GM18498 (cell line): ENCODE results near the gene KDM1A.

ENCODE experiments used
- ATAC-seq: cut with Tn5 transposase; IDR thresholded peaks from one replicate; pipeline ENCODE4 v1.9.1; 2021; ENCODE audit warnings: mild to moderate bottlenecking, moderate library complexity; ENCODE audit not compliant: unreplicated experiment

KDM1A gene

DNA sequence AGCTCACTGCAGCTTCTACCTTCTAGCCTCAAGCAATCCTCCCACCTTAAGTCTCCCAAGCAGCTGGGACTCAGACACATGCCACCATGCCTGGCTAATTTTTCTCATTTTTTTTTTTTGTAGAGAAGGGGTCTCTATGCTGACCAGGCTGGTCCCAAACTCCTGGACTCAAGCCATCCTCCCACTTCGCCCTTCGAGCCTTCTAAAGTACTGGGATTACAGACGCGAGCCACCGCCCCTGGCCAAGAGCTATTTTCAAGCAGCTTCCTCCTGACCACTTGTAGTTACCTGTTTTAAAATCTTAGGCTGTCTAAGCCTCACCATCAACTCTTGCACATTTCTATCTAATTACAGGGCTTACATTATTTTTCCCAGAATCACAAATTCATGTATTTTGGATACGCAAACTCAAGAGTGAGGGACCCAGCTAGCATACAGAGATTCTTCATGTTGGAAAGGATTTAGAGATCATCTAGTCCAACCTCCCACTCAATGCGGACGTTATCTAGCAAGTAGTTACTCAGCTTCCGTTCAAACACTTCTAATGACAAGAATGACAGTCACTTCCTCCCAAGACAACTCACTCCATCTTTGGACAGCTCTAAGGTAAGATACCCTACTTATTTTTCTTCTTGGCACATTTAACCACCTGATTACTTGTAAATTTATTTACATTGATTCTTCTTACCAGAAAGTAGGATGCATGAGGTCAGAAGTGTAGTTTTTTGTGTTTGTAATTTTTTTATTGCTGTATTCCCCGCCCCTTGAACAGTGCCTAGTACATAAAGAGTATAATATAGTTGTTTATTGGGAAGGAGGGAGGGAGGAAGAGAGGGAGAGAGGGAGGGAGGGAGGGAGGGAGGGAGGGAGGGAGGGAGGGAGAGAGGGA lies 84.0 kb downstream of the KDM1A start:
- ATAC-seq = no peak

- no peak for ATAC-seq
These were observed 89.8 kb downstream of the KDM1A start for GRCh38 chr1:23108918-23109533.

DNA sequence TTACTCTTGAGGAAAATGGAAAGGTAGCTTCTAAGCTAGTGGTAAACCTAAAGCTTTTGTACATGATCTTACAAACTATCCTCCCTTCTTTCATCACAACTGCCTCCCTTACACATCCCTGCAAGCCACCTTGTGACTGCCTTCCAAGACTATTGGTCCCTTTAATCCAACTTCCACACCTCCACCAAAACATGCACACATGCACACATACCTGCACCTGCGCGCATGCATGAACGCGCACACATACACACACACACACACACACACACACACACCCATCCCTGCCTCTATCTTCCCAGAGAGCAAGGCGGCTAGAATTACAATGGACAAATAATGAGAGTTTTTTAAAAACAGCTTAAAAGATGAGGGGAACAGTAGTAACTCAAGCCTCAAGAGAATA lies 91.1 kb downstream of the KDM1A start:
- ATAC-seq = no peak

GRCh38 chr1:23111600-23112535 lies 92.6 kb downstream of the KDM1A start:
- no peak for ATAC-seq

DNA sequence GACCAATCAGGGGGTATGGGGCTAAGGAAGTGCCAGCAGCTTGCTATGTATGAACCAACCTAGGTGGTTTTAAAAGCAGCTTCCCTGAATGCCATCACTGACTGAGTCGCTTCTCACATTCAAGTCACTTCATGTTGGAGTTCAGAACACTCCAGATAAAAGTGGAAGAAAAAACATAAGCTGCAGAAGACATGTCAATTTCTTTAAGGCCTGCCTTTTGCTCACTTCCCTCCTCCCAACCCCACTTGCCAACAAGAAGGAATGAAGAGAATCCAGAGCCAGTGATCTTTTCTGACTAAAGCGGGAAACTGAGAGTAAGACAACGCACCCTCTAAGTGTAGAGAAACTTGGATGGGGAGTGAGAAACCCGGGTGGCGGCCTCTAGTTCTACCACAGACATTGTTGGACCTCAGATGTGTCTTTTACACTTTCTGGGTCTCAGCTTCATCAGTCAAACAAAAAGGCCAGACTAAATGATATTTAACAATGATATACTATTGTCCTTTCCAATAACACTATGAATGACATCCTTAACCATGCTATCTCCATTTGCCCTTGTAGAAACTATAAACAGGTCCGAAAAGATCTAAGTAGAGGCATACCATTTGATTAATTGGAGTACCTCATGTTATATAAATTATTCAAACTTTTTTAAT lies 95.3 kb downstream of the KDM1A start:
- ATAC-seq = no peak

- ATAC-seq = no peak
These were observed 97.1 kb downstream of the KDM1A start for GRCh38 chr1:23116216-23116836.

GRCh38 chr1:23116921-23117699 lies 97.8 kb downstream of the KDM1A start:
- no peak for ATAC-seq

- ATAC-seq = no peak
These were observed 99.1 kb downstream of the KDM1A start for GRCh38 chr1:23118407-23118806.

- no peak for ATAC-seq
These were observed 99.9 kb downstream of the KDM1A start for GRCh38 chr1:23118957-23119792.

DNA sequence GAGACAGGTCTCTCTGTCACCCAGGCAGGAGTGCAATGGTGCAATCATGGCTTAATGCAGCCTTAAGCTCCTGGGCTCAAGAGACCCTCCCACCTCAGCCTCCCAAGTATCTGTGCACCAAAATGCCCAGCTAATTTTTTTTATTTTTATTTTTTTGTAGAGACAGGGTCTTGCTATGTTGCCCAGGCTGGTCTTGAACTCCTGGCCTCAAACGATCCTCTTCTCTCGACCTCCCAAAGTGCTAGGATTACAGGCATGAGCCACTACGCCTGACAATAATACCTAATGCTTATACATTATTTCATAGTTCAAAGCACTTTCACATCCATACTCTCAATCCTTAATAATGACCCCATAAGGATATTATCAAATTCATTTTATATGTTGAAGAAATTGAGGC lies 101.1 kb downstream of the KDM1A start:
- ATAC-seq = no peak

DNA sequence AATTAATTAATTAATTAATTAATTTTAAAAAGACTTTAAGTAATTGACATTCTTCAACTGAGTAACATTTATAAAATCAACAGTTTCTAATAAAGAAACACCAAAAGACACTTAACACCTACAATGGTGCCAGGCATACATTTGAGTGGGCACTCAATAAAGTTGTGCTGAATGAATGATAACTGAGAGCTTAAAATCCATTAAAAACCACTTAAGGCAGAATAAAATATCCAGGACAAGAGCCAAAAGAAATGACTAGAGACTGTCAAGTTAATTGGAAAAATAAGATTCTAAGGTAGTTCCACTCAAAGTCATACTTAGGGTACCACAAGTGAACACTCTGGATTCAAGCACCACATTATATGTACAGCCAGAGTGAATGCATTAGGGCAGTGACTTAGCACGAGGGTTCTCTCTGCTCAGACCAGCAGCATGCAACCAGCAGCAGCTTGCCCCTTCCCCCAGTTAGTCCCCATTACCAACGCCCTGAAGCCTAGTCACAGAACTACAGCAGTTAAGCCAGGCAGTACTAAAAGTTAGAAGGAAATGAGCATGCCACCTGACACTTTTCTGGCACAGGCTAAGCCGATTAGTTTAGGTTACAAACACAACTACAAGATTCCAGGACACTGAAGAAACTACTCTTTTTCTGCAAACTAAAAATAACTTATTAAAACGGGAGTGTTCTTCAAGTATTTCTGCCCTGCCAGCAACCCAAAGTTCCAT lies 102.9 kb downstream of the KDM1A start:
- no peak for ATAC-seq

DNA sequence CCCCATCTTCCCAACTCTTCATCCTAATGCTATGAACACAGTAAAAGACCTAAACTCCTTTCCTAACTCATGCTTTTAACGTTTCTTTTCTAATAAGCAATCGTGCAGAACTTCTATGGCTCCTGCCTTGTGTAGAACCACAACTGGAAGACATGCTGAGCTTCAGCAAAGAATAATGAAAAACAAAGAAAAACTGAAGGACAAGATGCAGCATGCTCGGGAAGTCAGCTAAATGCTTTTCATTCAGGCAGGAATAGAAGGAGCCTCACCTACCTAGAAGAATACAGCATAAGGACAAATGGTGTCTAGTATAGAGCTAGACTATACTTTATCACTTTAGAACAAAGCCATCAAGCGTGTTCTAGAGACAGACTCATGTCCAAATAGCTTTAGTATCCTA lies 103.5 kb downstream of the KDM1A start:
- no peak for ATAC-seq

DNA sequence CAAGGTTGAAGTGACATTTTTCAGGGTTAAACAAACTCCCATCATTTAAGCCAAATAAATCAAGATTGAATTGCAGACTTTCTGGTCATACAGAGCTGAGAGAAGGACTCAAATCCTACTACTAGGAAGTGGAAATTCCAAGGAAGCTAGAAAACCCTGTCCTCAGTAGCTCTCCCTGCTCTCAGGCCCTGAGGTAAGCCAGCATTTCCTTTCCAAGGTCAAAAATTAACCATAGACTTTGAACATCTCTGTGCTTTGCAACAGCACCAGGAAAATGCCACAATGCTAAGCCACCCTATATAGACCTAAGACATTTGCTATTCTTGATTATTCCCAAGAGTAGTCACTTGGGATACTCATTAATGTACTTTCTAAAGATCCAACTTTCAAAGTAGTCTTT lies 104.3 kb downstream of the KDM1A start:
- no peak for ATAC-seq

- no peak for ATAC-seq
These were observed 105.2 kb downstream of the KDM1A start for GRCh38 chr1:23124259-23125026.

DNA sequence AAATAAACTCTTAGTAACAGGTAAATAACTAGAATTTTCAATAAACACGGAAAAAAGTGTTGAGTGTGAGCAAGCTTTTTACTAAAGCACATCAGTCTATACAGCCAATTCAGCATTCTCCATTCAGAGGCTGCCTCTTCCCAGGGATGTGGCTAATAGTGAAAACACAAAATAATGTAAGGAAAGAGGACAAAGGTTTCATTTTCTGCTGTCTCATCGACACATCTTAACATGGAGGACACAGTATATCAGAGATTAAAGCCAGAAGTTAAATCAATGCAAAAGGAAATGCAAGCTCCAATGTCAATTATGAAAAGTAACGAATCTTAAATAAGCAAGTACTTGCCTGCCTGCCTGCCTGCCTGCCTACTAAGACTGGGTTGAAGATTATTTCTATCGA lies 106.2 kb downstream of the KDM1A start:
- no peak for ATAC-seq

GRCh38 chr1:23126200-23126599 lies 106.9 kb downstream of the KDM1A start:
- ATAC-seq = no peak

DNA sequence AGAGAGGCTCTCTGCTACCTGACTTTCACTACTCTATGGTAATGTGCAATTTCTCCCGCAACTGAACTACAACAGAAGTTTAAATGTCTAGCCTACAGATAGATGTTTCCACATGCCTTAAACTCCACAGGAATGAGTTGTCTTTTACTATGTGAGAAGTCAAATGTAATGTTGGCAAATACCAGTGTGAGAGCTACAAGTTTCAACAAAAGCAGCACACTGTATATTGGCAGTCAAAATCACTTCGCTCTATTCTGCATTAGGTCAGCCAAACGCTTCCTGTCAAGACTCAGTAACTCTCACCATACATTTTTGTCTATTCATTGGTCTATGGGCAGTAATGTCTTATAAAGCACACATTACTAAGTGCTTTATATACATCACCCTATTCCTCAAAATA lies 107.5 kb downstream of the KDM1A start:
- ATAC-seq = no peak
